Left ventricle myocardium inferior (tissue), 1 donor: Measurements from ENCODE around the gene ZNF384. TPM values are rescaled to one million over a fixed set of nuclear protein-coding genes. Genes with fewer than 3 reads are reported as not detected.
A peak's percentile ranks its signal among the peaks of the same experiment; 100 is the strongest.

Experiments used
- DNase-seq: peaks from one replicate; pipeline ENCODE4 v3.0.0-alpha.2; 2020
- H3K27ac ChIP-seq: fragments of 200-600 bp; replicated peaks from 2 replicates; pipeline ENCODE4 v1.8.0; 2021
- H3K27me3 ChIP-seq: fragments of 200-600 bp; 2 replicates; pipeline ENCODE4 v1.8.0; 2021; ENCODE audit warnings: low read depth
- H3K36me3 ChIP-seq: fragments of 200-600 bp; 2 replicates; pipeline ENCODE4 v1.8.0; 2021
- H3K4me1 ChIP-seq: fragments of 200-600 bp; 2 replicates; pipeline ENCODE4 v1.8.0; 2021
- H3K4me3 ChIP-seq: fragments of 200-600 bp; 2 replicates; pipeline ENCODE4 v1.8.0; 2021; ENCODE audit warnings: mild to moderate bottlenecking, moderate library complexity
- H3K9me3 ChIP-seq: fragments of 200-600 bp; replicated peaks from 2 replicates; pipeline ENCODE4 v1.8.0; 2021
- intact Hi-C: fragments of 100-400 bp; cut with micrococcal nuclease; formaldehyde crosslinking; loops from one replicate; pipeline ENCODE4 v1.11.0; 2022
- long read RNA-seq: library from polyadenylated mRNA; unstranded; transcript quantifications from one replicate; pipeline ENCODE4 v2.0.0, GENCODE V29; 2021
- total RNA-seq: library from RNA; stranded (reverse); fragmentation: NEBNext Ultra II Directional; extraction: Animal tissue kit (Norgen Biotek cat#: 25700); gene quantifications from one replicate; pipeline ENCODE4 v1.2.1, GENCODE V29; 2021
- TF ChIP-seq, protein P1 (sequence below): fragments of 200-600 bp; IDR thresholded peaks from 2 replicates; pipeline ENCODE4 v1.8.0; 2021; ENCODE audit warnings: antibody characterized with exemption, mild to moderate bottlenecking, borderline replicate concordance
- donor health status: DM: no; HTN: yes; CAD: no; lungs with severe emphysema.

Gene ZNF384
- total RNA-seq: 26.5 TPM
- long read RNA-seq, partial matches to known transcripts: 11 of 30 reads
- long read RNA-seq, other reads (novel, unspliced or antisense): 17 of 30 reads

DNA sequence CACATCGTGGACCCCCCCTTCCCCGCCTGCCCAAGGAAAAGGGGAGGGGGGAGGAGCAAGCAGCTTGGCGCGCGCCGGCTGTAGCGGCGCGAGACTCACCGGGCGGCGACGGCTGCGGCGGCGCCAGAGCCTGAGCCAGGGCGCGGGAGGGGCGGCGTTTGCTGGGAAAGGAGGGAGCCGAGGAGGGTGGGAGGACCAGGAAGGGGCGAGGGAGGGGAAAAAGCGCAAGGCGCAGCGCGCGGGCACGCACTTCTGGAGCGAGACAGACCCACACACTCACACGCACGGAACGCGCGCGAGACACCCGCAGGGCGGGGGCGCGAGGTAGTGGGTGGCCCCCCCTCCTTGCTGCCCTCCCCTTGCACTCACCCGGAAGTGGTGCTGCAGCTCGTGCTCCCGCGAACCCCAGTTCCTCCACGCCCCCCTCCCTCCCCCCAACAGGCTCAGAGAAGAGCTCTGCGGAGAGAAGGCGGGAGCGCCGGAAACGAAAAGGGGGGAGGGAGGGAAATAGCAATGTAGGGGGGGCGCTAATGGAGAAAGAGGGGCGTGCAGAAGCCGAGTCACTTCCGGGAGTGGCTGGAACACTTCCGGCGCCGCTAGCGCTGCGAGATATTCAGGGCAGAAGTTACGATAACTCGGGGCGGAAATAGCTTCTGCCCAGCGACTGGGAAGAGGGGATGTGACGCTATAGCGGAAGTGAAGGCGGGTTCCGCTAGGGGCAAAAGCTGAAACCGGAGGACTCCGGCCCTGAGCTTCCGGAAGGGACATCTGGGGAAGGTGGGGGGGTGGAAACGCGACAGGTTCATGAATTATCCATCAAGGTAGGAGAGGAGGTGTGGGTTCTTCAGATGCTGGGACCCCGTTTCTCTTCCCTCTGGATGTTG is at the start of gene ZNF384:
Gene ZNF384, minus strand, starts transcription at position 377 of the 884 bp plus-strand sequence. CDS start 9,855 bp downstream, outside the sequence.
- Histone ChIP-seq H3K27ac (peak within 1 kb of the TSS; percentile 100), H3K36me3 (no peaks in the 10 kb centered on the region), H3K4me1 (peaks cover 55% of the 10 kb centered on the region), H3K4me3 (peak within 1 kb of the TSS; percentile 95), H3K27me3 (no peaks in the 10 kb centered on the region), H3K9me3 (no peaks in the 10 kb centered on the region)
- TF ChIP-seq, protein P1, sequence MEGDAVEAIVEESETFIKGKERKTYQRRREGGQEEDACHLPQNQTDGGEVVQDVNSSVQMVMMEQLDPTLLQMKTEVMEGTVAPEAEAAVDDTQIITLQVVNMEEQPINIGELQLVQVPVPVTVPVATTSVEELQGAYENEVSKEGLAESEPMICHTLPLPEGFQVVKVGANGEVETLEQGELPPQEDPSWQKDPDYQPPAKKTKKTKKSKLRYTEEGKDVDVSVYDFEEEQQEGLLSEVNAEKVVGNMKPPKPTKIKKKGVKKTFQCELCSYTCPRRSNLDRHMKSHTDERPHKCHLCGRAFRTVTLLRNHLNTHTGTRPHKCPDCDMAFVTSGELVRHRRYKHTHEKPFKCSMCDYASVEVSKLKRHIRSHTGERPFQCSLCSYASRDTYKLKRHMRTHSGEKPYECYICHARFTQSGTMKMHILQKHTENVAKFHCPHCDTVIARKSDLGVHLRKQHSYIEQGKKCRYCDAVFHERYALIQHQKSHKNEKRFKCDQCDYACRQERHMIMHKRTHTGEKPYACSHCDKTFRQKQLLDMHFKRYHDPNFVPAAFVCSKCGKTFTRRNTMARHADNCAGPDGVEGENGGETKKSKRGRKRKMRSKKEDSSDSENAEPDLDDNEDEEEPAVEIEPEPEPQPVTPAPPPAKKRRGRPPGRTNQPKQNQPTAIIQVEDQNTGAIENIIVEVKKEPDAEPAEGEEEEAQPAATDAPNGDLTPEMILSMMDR: peak; percentile 52
- peak; percentile 96 for DNase-seq
- intact Hi-C loops: no loop called here

DNA sequence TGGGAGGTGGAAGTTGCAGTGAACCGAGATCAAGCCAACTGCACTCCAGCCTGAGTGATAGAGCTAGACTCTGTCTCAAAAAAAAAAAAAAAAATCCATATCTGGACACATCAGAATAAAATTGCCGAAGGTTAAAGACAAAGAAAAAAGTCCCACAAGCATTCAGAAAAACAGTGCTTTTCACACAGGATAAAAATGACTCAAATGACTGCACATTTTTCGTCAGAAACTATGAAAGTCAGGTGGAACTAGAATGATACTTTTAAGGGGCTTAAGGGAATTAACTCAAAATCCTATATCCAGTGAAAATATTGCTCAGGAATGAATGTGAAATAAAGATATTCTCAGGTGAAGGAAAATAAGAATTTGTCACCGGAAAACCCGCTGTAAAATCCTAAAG is 47.6 kb upstream of the ZNF384 start:
- intact Hi-C loops: no loop called here

DNA sequence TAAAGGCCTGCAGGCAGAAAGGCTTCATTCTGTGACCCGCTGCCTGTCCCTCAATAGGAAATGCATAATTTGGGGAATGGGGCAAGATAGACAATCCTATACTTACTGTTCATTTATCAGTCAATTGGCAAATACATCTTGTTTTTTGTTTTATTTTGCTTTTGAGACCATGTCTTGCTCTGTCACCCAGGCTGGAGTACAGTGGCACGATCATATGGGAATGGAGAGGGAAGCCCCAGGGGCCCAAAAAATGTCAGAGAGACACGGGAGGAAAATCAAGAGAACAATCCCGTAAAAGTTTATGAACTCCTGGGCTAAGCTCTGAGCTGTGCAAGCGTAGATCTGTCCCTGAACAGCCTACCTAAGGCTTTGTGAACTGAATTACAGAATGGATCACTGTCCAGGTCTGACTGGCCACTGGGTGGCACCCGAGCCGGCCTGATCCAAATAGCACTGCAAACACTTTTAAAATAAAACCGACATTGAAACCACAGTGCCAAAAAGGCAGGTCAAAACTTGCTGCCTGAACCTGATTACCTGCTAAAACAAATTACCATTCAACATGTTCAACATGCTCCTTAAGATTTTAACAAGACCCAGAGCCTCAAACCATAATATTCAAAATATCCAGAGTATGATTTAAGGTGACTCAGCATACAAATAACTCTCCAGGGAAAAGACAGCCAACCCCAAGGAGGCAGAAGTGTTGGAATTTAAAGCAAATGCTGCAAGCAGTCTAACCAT is 46.4 kb upstream of the ZNF384 start:
- intact Hi-C loops: no loop called here
- no peaks in the 10 kb centered on the region for H3K9me3 ChIP-seq
- H3K4me3 ChIP-seq: no peak overlapping the region
- no peaks in the 10 kb centered on the region for H3K27me3 ChIP-seq
- peaks cover 22% of the 10 kb centered on the region for H3K36me3 ChIP-seq
- peak overlapping the region; percentile 71 for H3K27ac ChIP-seq
- H3K4me1 ChIP-seq: peaks cover 14% of the 10 kb centered on the region
- TF ChIP-seq, protein P1: peak; percentile 87
- peak; percentile 73 for DNase-seq

More for the DNA sequence above, 47.6 kb upstream of the ZNF384 start:
- Histone ChIP-seq H3K27ac (no peak overlapping the region), H3K4me1 (peaks cover 14% of the 10 kb centered on the region), H3K27me3 (no peaks in the 10 kb centered on the region), H3K4me3 (no peak overlapping the region), H3K36me3 (peaks cover 11% of the 10 kb centered on the region), H3K9me3 (no peaks in the 10 kb centered on the region)
- TF ChIP-seq, protein P1: no peak
- no peak for DNase-seq

DNA sequence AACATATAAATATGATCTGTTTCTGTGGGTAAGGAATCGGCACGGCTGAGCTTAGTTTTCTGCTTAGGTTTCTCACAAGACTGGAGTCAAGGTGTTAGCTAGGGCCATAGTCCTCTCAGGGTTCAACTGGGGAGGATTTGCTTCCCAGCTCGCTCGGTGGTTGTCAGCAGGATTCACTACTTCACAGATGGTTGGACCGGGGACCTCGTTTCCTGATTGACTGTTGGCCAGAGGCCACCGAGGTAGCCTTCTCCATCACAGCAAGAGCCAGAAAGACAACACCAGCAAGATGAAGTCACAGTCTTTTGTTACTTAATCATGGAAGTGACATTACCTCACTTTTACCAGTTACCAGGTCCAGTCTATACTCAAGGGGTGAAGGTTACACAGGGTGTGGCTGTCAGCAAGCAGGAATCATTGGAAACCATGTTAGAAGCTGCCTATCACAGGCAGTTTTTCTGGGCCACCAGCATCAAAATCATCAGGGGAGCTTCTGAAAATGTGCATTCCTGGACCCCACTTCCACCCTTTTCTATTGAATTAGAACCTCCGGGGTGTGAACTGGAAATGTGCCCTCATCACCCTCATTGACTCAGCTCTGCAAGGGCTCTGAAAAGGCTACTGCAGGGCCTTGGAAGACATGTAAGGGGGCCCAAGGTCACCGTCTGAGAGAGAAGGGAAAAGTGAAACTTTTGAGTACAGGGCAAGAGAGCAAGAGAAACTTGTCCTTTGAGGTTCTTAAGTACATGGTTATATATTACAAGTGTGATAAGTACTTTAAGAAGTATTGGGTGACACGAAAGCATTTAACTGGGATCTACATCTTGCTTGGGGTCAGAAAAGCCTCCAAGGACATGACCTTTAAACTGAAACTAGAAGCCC is 45.6 kb upstream of the ZNF384 start:
- Histone ChIP-seq H3K4me3 (no peak overlapping the region), H3K27ac (peak overlapping the region; percentile 71), H3K9me3 (no peaks in the 10 kb centered on the region), H3K36me3 (peaks cover 31% of the 10 kb centered on the region), H3K27me3 (no peaks in the 10 kb centered on the region), H3K4me1 (peaks cover 14% of the 10 kb centered on the region)
- no peak for DNase-seq
- TF ChIP-seq, protein P1: no peak
- intact Hi-C loops: no loop called here

GRCh38 chr12:6730169-6730568 is 41.0 kb upstream of the ZNF384 start:
- TF ChIP-seq, protein P1: no peak
- intact Hi-C loops: no loop called here

More at GRCh38 chr12:6730169-6730568, 41.0 kb upstream of the ZNF384 start:
- DNase-seq: no peak
- H3K4me1 ChIP-seq: peaks cover 8% of the 10 kb centered on the region
- H3K36me3 ChIP-seq: peaks cover 57% of the 10 kb centered on the region
- no peaks in the 10 kb centered on the region for H3K27me3 ChIP-seq
- no peaks in the 10 kb centered on the region for H3K9me3 ChIP-seq
- no peak overlapping the region for H3K27ac ChIP-seq
- H3K4me3 ChIP-seq: no peak overlapping the region
